Gastrocnemius medialis (tissue), 4 donors: ENCODE data around the gene RUNX3.

Source experiments
- CTCF ChIP-seq, 5 experiments: fragments of 450-650 bp in 3 of 5; fragments of 200-600 bp in 2 of 5; sonication (generic) in 2 of 5; IDR thresholded peaks in 4 of 5; conservative IDR thresholded peaks in 1 of 5; 1 replicate in 4 of 5; 2 replicates in 1 of 5; pipeline ENCODE4 v1.5.1; 2016 to 2019; ENCODE audit warnings: antibody characterized with exemption in 5 of 5, mild to moderate bottlenecking in 3 of 5, moderate library complexity in 3 of 5
- POLR2A ChIP-seq, 2 donors: fragments of 450-650 bp; IDR thresholded peaks; one replicate each; pipeline ENCODE4 v1.6.1; 2017; ENCODE audit warnings: antibody characterized with exemption in 2 of 2, mild to moderate bottlenecking in 2 of 2, moderate library complexity in 2 of 2

GRCh38 chr1:24903011-24903461 is 27.0 kb downstream of the RUNX3 start:
- TF ChIP-seq CTCF (IDR thresholded peaks at IDR 0.05 in 4 of 5, conservative IDR thresholded peaks at IDR 0.05 in 1 of 5) (no peak), POLR2A (IDR thresholded peaks at IDR 0.05) (no peak)
